MM.1S (cell line): Measurements from ENCODE around the gene IL10RB.

Source experiments
- EZH2 ChIP-seq: fragments of 300-600 bp; sonication (generic); optimal IDR thresholded peaks from 2 replicates; pipeline ENCODE3; 2017; ENCODE audit warnings: low read depth, mild to moderate bottlenecking, antibody characterized with exemption, low read length, mixed read lengths
- TF ChIP-seq, protein P1 (sequence below): fragments of 300-600 bp; sonication (generic); IDR thresholded peaks from 2 replicates; pipeline ENCODE4 v1.5.1; 2016; ENCODE audit warnings: antibody characterized with exemption, low read length, mixed read lengths

DNA sequence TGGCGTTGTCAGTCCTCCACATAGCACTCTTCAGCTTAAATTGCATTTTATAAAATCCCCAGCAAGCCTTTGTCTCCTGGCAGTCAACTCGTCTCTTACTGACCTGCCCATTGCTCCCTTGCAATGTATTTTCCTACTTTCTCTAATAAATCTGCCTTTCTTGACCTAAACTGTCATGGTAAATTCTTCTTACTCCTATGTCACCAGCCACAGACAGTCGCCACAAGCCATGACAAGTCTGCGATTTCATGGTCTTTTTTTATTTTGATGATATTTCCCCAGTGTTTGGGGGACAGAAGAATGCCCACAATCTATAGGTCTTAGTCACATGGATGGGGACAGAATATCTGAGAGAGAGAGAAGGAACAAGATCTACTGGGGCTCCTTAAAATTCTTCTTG lies 28.0 kb upstream of the IL10RB start:
- no peak for TF ChIP-seq EZH2
- TF ChIP-seq, protein P1, sequence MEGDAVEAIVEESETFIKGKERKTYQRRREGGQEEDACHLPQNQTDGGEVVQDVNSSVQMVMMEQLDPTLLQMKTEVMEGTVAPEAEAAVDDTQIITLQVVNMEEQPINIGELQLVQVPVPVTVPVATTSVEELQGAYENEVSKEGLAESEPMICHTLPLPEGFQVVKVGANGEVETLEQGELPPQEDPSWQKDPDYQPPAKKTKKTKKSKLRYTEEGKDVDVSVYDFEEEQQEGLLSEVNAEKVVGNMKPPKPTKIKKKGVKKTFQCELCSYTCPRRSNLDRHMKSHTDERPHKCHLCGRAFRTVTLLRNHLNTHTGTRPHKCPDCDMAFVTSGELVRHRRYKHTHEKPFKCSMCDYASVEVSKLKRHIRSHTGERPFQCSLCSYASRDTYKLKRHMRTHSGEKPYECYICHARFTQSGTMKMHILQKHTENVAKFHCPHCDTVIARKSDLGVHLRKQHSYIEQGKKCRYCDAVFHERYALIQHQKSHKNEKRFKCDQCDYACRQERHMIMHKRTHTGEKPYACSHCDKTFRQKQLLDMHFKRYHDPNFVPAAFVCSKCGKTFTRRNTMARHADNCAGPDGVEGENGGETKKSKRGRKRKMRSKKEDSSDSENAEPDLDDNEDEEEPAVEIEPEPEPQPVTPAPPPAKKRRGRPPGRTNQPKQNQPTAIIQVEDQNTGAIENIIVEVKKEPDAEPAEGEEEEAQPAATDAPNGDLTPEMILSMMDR, result no peak
